GM19099 (cell line): ENCODE data around the gene THNSL1.

Experiments
- POLR2A ChIP-seq: IDR thresholded peaks from 3 replicates; pipeline ENCODE4 v1.6.1; 2011; ENCODE audit warnings: low read depth; ENCODE audit not compliant: insufficient read length; ENCODE audit errors: extremely low read depth

The THNSL1 gene

GRCh38 chr10:25038325-25038724 is 21.9 kb downstream of the THNSL1 start:
- TF ChIP-seq POLR2A = no peak

GRCh38 chr10:25039531-25039930 is 23.1 kb downstream of the THNSL1 start:
- TF ChIP-seq POLR2A = no peak

- TF ChIP-seq POLR2A = no peak
Observed at GRCh38 chr10:25046641-25047040, 30.2 kb downstream of the THNSL1 start.

- TF ChIP-seq POLR2A = no peak
Observed at GRCh38 chr10:25047088-25047487, 30.7 kb downstream of the THNSL1 start.

- no peak for TF ChIP-seq POLR2A
Observed at GRCh38 chr10:25047591-25048301, 31.3 kb downstream of the THNSL1 start.

GRCh38 chr10:25048450-25048849 is 32.0 kb downstream of the THNSL1 start:
- no peak for TF ChIP-seq POLR2A

- no peak for TF ChIP-seq POLR2A
Observed at GRCh38 chr10:25049966-25050365, 33.6 kb downstream of the THNSL1 start.

- TF ChIP-seq POLR2A = no peak
Observed at GRCh38 chr10:25050402-25050801, 34.0 kb downstream of the THNSL1 start.

GRCh38 chr10:25052012-25052411 is 35.6 kb downstream of the THNSL1 start:
- TF ChIP-seq POLR2A = no peak

GRCh38 chr10:25056726-25057125 is 40.3 kb downstream of the THNSL1 start:
- TF ChIP-seq POLR2A = no peak

GRCh38 chr10:25057886-25058285 is 41.5 kb downstream of the THNSL1 start:
- TF ChIP-seq POLR2A = no peak

- TF ChIP-seq POLR2A = no peak
Observed at GRCh38 chr10:25059990-25060389, 43.6 kb downstream of the THNSL1 start.

- no peak for TF ChIP-seq POLR2A
Observed at GRCh38 chr10:25061125-25061524, 44.7 kb downstream of the THNSL1 start.

- TF ChIP-seq POLR2A = no peak
Observed at GRCh38 chr10:25061711-25062449, 45.5 kb downstream of the THNSL1 start.

- TF ChIP-seq POLR2A = no peak
Observed at GRCh38 chr10:25063157-25063556, 46.7 kb downstream of the THNSL1 start.

GRCh38 chr10:25063644-25064043 is 47.2 kb downstream of the THNSL1 start:
- no peak for TF ChIP-seq POLR2A

- TF ChIP-seq POLR2A = no peak
Observed at GRCh38 chr10:25064401-25064800, 48.0 kb downstream of the THNSL1 start.

GRCh38 chr10:25065761-25066476 is 49.5 kb downstream of the THNSL1 start:
- TF ChIP-seq POLR2A = no peak
